AG10803 (cell line): ENCODE data around the gene RAB19.

Source experiments
- DNase-seq: peaks from one replicate; pipeline ENCODE4 v3.0.0; 2010; ENCODE audit warnings: low read depth
- H3K4me3 ChIP-seq: 2 replicates; pipeline ENCODE4 v1.5.1; 2011; ENCODE audit warnings: mild to moderate bottlenecking, low read length, control low read depth
- TF ChIP-seq, protein P1 (sequence below): conservative IDR thresholded peaks from 2 replicates; pipeline ENCODE4 v1.5.1; 2011; ENCODE audit warnings: mild to moderate bottlenecking, low read length, control low read depth, inconsistent platforms

The RAB19 gene

DNA sequence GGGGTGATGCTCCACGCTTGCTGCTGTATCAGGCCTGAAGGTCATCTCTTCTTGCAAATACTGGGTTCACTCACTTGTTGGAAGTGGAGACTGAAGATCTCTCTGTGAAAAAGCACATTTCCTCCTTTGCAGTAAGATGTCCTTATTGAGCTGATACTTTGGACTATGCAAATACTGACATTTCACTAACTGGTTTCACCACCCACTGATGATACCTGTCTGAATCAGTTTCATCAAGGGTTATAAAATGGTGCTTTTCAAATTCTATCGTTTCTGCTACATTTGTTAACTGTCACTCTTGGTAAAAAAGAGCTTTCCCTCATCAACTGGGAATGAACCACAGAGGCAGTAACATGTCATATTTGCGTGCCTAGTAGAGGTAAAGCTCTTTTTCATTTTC is 35.5 kb downstream of the RAB19 start:
- DNase-seq = no peak
- H3K4me3 ChIP-seq = no peak overlapping the region
- TF ChIP-seq, protein P1, sequence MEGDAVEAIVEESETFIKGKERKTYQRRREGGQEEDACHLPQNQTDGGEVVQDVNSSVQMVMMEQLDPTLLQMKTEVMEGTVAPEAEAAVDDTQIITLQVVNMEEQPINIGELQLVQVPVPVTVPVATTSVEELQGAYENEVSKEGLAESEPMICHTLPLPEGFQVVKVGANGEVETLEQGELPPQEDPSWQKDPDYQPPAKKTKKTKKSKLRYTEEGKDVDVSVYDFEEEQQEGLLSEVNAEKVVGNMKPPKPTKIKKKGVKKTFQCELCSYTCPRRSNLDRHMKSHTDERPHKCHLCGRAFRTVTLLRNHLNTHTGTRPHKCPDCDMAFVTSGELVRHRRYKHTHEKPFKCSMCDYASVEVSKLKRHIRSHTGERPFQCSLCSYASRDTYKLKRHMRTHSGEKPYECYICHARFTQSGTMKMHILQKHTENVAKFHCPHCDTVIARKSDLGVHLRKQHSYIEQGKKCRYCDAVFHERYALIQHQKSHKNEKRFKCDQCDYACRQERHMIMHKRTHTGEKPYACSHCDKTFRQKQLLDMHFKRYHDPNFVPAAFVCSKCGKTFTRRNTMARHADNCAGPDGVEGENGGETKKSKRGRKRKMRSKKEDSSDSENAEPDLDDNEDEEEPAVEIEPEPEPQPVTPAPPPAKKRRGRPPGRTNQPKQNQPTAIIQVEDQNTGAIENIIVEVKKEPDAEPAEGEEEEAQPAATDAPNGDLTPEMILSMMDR = no peak

DNA sequence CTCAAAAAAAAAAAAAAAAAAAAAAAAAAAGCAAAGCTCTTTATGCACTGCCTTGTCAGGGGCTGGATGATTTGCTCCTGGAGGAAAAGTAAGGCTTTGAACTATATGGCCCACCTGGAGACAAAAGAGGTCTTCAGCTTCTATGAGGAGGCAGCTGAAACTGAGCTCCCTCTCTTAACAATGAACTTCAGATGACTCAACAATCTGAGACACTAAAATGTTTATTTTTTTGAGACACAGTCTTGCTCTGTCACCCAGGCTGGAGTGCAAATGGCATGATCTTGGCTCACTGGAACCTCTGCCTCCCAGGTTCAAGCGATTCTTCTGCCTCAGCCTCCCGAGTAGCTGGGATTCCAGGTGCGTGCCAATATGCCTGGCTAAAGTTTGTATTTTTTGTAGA is 36.7 kb downstream of the RAB19 start:
- H3K4me3 ChIP-seq = no peak overlapping the region
- DNase-seq = no peak
- TF ChIP-seq, protein P1 = no peak

DNA sequence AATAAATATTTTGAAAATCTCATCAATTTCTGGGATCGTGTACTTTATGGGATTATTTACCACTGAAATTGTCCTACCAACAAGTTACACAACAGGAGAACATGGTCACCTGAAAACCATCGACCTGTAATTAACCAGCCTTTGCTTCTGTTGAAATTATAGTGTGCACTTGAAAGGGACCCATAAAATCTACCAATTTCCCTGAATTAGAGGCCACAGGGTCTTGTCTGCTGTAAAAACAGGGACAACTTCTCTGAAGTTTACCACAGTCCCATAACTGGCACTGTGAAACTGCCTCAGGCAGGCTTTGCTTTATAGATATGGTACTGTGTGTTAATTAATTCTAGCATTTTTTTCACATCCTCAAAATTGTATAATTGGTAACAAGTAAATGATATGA is 37.7 kb downstream of the RAB19 start:
- DNase-seq = no peak
- no peak overlapping the region for H3K4me3 ChIP-seq
- TF ChIP-seq, protein P1 = no peak

DNA sequence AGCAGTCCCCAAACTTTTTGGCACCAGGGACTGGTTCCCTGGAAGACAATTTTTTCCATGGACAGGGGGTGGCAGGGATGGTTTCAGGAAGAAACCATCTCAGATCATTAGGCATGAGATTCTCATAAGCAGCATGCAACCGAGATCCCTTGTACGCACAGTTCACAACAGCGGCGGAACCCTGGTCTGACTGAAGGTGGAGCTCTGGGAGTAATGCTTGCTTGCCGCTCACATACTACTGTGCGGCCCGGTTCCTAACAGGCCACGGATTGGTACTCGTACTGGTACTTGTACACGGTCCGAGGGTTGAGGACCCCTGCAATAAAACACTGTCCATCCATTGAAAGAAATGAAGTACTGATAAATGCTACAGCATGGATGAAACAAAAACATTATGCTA is 42.6 kb downstream of the RAB19 start:
- TF ChIP-seq, protein P1 = no peak
- DNase-seq = no peak
- H3K4me3 ChIP-seq = no peak overlapping the region

DNA sequence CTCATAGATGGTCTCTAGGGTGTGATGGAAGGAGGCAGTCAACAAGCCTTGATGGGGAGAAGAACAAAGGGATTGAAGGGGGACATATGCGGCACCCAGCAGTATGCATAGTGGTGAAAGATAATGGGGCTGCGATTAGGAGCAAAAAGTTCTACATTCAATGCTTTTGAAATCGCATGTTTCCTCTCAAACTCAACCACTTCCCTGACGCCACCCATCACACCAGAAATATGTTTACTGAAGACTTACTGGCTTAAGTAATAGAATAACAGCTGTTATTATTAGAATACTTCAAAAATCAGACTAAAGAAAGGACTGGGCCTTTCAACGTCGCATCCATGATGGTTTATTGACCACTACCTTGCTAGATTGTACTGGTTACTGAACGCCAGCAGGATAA is 44.0 kb downstream of the RAB19 start:
- TF ChIP-seq, protein P1 = no peak
- no peak overlapping the region for H3K4me3 ChIP-seq
- no peak for DNase-seq

DNA sequence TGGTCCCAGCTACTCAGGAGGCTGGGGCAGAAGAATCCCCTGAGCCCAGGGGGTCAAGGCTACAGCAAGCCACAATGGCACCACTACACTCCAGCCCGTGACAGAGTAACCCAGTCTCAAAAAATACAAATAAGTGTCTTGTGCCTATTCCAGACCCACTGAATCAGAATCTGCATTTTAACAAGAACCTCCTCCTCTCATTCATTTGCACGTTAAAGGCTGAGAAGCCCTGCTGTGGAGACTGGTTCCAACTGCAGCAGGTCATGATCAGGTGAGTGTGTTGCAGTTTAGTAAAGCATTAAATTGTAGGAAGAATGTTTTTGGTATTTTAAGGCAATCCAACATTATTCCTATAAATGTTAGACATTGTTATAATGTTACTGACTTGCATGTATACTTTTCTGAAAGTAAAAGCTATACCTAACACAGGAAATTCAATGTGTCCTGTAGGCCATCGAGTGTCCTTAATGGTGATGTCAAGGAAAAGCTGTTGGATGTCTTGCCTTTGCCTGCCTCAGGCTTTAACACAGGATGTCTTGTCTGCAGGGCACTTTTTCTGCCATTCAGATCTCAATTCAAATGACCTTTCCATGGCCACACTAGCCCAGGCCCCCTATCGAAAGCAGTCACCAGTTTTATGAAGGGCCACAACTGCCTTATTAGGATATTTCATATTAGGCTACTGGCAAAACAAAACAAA is 45.1 kb downstream of the RAB19 start:
- DNase-seq = no peak
- no peak overlapping the region for H3K4me3 ChIP-seq
- TF ChIP-seq, protein P1 = no peak

DNA sequence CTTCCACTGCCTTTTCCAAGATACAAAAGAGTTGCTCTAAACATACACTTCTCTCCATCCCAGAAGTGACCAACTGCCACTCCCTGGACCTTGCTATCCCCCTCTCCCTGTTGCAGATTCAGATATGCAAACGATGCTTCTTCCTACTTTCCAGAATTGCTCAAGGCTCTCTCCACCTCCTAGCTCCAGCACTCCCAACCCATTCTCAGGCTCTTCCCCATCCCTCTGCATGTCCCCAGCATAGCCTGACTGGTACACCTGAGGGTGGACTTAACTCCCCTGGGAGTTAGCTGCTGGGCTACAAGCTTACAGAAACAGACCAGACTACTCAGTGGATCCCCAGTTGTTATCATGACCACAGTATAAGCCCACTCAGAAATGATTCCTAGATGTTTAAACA is 47.9 kb downstream of the RAB19 start:
- no peak overlapping the region for H3K4me3 ChIP-seq
- TF ChIP-seq, protein P1 = no peak
- no peak for DNase-seq
